GM12864 (cell line): ENCODE measurements around the gene SMYD3.

Source experiments
- DNase-seq: peaks from one replicate; pipeline ENCODE4 v3.0.0-alpha.2; 2011; ENCODE audit warnings: low read depth
- H3K4me3 ChIP-seq: 2 replicates; pipeline ENCODE4 v1.5.1; 2011; ENCODE audit warnings: mild to moderate bottlenecking, low read depth, low read length, control low read depth
- CTCF ChIP-seq: IDR thresholded peaks from 2 replicates; pipeline ENCODE4 v1.5.1; 2011; ENCODE audit warnings: low read depth, mild to moderate bottlenecking, moderate library complexity, low read length, control low read depth, inconsistent platforms; ENCODE audit errors: missing control alignments

SMYD3 gene

GRCh38 chr1:246106342-246106763 lies 400.7 kb downstream of the SMYD3 start:
- no peak for TF ChIP-seq CTCF
- no peak overlapping the region for H3K4me3 ChIP-seq
- no peak for DNase-seq

GRCh38 chr1:246104927-246105326 lies 402.2 kb downstream of the SMYD3 start:
- no peak for DNase-seq
- H3K4me3 ChIP-seq = no peak overlapping the region
- no peak for TF ChIP-seq CTCF

GRCh38 chr1:246099570-246099969 lies 407.5 kb downstream of the SMYD3 start:
- DNase-seq = no peak
- no peak overlapping the region for H3K4me3 ChIP-seq
- TF ChIP-seq CTCF = no peak

- DNase-seq = no peak
- TF ChIP-seq CTCF = no peak
- H3K4me3 ChIP-seq = no peak overlapping the region
Measured at GRCh38 chr1:246096356-246096755, 410.7 kb downstream of the SMYD3 start.

GRCh38 chr1:246095443-246095842 lies 411.6 kb downstream of the SMYD3 start:
- no peak for TF ChIP-seq CTCF
- DNase-seq = no peak
- H3K4me3 ChIP-seq = no peak overlapping the region

GRCh38 chr1:246093230-246093629 lies 413.8 kb downstream of the SMYD3 start:
- DNase-seq = no peak
- H3K4me3 ChIP-seq = no peak overlapping the region
- no peak for TF ChIP-seq CTCF

GRCh38 chr1:246092136-246092535 lies 414.9 kb downstream of the SMYD3 start:
- H3K4me3 ChIP-seq = no peak overlapping the region
- TF ChIP-seq CTCF = no peak
- no peak for DNase-seq
